NCI-H446 treated with DMSO at 0.1 percent for 48 hours (cell line): Measurements from ENCODE around the gene MYZAP.

ENCODE experiments used
- DNase-seq: peaks from one replicate; lab custom pipeline; 2025; lab: John Stamatoyannopoulos, UW

Gene MYZAP

DNA sequence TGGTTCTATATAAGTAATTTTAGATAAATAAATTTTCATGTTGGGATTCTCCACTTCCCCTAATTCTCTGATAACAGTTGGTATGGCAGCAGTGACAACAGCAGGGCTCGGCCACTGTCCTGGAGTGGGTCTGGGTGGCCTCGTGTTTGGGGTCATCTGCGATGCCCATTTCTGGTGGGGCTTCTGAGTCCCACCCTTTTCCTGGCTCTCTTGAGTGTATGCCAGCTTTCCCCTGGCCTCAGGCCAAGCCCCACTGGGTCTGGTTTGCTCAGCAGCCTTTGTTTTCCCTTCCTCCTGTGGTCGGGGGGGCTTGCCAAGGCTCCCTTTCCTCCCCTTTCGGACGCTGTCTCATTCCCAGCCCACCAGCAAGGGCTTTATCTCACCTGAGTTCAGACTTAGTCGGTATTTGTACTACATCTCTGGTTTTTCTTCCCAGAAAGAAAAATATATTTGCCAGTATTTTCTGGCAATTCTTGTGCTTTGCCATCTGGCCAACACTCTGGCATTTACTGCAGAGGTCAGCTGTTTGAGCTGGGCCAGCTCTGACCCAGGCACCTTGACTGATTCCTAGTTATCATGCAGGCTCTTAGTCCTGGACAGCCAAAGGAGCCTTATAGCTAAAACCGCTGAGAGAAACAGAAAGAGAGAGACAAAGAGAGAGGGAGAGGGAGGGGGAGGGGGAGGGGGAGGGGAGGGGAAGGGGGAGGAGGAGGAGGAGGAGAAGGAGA lies 35.2 kb downstream of the MYZAP start:
- DNase-seq: no peak

DNA sequence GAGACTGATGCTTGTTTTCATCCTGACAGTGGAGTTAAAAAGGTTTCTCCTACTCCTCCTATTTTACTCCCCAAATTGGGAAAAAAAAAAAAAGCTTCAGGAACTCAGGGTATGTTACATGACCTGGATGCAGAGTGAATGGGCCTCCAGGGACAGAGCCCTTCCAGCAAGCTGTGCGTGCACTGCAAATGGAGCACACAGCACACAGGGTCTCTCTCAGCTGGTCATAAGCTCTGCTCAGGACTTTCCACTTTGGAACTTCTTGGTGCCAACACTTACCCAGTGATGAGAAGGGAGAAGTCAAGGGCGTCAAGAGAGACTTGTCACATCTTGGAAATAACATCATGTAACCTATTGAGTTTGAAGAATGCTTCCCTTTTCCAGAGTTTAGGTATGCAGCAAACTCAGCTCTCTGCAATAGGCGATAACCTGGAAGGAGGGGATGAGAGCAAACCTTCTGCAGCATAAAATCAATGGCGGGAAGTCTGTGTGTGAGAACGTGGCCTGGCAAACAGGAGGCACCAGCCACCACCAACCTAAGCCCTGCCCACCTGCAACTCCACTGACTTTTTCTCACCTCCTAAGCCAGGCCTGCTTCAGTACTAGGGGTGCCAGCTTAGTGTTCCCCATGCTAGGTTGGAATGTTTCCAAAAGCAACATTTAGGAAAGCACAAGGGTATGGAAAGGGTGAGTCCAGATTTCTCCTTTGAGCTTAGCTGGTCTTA lies 39.8 kb downstream of the MYZAP start:
- DNase-seq: no peak

DNA sequence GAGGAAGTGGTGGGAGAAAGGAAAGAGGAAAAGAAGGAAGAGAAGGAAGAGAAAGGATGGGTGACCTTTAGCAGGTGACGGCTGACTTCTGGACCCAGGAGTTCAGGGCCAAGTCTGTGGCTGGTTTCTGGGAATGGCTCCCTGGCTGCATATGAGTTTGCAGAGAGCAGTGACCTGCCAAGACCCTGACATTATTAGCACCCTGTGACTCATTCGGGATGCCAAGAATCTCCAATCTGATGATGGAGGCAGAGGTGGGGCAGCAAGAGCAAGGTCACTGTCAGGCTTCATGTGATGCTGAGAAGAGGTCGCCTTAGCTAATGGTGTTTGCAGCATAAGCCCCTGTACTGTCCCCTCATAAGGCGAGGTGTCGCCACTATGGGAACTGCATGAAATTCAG lies 42.6 kb downstream of the MYZAP start:
- no peak for DNase-seq

DNA sequence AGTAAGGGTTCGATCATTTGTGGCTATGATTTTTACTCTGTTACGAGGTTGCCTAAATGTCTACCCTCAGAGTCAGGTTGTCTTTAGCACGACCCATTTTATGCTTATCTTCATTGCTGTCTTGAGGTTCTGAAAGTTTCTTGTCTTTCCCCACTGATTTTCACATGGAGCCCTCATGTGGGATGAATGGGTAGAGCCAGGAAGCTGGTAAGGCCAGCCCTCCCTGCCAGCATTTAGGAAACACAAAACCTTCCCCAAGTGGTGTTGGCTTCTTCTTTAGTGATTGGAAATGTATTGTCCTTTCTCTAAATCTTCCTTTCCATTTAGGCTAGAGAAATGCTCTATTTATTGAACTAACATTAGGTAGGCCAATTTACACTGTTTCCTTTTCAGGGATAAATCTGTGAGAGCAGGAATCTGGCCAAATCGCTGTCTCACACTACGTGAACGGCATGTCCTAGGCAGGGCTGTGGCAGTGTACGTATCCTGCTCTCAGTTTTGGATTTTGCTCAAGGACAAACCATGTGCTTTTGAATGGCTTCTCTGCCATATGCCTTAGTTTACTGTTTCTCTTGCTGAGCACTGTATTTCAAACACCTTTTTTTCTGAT lies 43.7 kb downstream of the MYZAP start:
- no peak for DNase-seq

DNA sequence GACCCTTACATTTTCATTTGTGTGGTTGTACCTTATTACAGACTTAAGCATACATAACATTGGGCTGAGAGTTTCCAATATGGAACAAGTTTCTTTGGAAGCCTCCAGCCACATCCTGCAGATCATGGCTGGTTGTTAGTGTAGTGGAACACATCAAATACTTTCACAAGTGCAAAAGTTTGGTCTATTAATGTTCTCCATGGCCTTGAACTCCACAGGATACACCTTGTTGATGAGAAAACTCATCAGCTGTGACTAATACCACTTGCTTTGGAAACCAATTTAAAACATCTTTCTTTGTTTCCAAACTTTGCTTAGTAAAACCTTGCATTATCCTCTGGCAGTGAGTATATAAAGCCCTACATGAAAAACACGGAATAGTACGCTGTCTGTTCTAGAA lies 46.1 kb downstream of the MYZAP start:
- DNase-seq: no peak

DNA sequence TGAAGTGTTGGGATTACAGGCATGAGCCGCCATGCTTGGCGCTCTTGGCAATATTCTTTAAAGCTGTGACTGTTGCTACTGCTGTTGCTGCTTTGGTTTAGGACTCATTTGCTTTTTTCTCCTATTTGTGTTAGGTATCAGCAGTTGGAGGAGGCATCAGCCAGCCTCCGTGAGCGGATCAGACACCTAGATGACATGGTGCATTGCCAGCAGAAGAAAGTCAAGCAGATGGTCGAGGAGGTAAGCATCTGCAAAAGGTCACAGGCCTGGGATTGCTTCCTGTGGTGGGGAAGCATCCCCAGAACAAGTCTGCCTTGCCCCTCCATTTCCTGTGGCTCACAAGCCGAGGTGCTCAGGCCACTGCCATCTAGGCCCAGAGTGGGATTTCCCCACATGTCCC lies 47.6 kb downstream of the MYZAP start:
- DNase-seq: no peak

DNA sequence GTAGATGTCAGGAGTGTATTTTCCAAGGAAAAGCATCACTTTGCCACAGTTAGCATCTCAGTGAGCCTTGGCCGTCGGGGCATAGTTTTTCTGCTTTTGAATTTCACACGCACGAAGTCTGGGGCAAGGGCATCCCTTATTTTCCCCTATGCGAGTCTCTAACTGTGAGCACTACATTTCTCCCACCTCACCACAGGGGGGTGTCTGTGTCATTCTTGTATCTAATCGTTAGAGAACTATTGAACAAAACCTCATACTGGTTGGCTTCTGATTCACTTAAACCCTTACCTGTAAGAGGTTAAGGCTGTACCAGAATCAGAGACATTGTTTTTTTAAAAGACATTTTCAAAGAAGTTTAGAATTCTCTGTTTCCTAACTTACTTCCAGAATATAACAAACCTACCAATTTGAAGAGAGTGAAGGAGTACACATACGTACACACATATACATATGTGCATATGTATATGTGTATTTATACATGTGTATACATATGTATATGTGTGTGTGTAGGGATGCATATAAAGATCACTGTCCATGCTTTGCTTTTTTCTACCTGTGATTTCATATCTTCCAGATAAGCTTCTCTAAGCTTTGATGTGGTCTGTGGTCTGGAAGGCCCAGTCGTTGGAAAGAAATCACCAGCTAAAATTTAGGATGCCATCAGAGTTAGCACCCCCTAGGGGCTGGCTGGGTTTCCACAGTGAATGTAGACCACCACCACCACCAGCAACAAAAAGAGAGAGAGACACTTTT lies 49.4 kb downstream of the MYZAP start:
- no peak for DNase-seq

DNA sequence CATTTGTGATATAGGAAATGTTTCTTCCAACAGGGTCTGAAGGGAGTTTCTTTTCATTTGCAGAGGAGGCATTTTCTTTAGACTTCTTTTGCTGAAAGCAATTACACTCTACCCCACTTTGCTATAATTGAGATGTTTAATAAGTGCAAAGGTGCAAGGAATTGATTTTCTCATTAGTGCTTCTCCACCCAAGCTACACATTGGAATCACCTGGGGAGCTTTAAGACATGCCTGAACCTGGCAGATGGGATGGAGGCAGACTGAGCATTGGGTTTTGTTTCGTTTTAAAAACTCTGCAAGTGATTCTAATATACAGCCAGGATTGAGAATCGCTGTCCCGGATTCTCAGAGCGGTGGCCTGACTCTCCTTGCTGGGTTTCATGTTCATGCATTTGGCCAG lies 52.1 kb downstream of the MYZAP start:
- DNase-seq: no peak

DNA sequence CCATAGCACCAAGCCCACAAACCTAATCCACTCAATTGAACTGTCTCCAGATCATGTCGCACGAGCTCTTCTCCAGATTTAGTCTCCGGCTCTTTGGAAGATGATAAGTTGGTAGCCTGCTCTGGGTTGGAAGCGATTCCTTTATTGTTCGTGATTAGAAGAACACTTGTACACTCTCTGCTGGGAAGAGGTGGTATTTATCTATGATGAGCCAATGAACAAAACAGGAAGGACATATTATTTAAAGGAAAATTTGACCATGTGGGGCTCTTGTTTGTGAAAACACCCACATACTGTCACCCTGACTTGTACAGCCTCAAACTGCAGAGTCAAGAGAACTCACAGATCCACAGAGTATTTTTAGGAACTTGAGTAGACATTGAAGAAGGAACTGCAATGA lies 54.4 kb downstream of the MYZAP start:
- DNase-seq: no peak

DNA sequence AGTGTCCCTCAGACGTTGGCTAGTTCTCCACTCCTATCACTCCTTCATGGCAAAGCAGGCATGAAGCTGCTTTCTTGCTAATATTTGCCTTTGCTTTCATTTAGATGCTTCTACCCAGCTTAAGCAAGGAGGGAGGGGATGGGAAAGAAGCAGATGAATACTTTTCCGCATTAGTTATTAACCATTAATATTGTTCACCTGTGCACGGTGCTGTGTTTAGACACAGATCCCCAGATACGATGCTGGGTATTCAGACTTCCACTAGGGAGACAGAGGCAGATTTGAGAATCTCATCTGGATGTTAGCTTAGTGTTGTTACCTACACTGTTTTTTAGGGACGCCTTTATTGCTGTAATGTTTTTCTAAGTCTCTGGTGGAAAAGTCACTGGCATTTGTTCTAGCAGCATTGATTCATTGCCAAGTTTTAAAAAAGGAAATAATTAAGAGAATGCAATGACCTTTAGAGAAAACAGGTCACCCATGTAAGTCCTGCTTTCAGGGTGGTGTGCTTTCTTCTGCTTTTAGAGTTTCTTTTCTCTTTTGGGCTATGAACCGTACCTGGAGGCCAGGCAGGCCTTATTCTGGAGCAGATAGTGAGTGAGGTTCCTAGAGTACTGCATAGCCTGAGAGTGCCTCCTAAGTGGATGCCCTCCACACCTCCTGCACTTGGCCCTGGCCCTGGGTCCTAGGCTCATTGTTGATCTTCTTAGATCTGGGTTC lies 55.5 kb downstream of the MYZAP start:
- DNase-seq: no peak

DNA sequence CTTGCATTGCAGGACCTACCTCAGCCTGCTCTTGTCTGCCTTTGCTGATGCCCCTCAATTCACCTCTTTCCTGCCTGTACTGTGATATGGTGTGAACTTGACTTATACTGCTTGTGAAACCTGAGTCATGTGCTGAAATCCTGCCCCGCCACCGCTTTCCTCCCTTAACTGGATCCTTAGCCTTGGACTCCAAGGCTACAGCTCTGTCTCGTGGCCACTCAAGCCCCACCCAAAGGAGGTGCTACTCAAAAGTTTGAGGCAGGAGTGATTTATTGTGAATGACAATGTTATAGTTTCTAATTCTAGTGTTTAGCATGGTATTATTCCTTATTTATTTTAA lies 56.1 kb downstream of the MYZAP start:
- no peak for DNase-seq

DNA sequence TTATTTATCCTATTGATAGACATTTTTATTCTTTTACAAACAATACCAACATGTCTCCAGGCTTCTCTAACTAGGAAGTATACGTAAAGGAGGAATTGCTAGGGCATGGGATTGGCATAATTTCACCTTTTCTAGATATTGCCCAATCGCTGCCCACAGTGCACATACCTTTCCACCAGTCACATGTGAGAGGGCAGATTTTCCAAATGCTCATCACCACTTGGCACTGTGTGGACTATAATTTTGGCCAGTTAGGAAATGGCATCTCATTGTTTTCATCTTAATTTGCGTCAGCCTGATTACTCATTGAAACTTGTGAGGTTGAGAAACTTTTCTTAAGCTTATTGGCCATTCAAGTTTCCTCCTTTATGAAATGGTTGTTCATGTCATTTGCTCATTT lies 57.4 kb downstream of the MYZAP start:
- no peak for DNase-seq

DNA sequence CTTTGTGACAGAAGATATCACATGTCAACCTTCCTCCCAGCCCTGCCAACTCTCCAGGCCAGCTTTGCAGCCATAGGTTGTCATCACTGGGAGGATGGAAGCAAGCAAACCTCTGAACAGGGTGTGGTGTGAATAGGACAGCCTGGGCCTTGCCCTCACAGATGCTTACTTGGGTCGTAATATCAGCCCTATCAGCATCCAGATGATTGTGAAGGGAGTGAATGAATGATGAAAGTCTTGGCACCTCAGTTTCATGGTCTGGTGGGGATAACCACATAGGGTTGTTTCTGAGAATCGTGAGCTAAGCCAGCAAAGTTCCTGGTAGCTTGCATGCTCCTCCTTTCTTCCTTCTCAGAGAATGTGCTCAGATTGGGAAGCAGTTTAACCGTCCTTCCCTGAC lies 59.7 kb downstream of the MYZAP start:
- no peak for DNase-seq

DNA sequence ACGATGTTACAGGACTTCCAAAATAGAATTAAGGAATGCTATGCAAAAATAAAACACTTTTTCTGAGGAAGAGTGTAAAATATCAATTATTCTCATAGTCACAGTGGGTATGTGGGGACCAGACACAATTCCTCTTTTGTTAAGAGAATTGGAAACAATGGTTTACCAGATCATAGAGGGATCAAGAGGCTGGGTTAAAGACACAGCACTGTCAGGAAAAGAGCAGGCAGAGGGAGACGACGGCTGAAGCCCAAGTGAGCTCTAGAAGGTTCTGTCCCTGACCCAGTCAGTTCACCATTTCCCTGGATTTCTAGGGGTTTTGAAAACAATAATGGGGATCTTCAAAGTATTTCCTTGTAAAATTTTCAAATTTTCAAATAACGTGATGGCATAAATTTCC lies 60.8 kb downstream of the MYZAP start:
- no peak for DNase-seq

DNA sequence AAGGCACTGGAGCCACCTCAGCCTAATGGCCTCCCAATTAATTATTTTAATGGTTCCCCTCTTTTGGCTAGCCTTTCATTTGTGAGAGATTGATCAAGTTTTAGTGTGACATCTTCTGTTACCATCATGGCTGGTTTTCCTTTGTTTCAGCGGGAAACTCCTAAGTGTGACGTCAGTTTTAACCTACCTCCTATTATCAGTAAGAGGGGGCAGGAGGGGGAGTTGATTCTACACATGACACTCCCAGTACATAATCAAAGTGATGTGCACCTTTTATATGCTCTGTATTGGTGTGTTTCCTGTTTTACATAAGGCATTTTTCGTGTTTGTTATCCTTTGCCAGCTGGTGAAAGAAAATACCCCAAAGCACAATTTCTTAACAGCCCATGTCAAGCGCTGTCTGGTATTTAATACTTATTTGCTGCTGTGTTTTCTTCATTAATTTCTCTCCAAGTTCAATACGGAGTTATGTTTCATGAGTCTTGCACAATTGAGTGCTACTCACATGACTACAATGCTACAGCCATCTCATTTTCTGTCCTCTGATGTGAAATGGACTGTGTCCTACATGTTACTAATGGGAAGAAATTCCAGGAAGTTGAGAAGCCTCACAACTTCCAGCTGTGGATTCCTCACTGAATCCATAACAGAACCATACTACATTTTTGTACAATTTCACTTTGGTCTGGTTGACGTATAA lies 62.6 kb downstream of the MYZAP start:
- no peak for DNase-seq

DNA sequence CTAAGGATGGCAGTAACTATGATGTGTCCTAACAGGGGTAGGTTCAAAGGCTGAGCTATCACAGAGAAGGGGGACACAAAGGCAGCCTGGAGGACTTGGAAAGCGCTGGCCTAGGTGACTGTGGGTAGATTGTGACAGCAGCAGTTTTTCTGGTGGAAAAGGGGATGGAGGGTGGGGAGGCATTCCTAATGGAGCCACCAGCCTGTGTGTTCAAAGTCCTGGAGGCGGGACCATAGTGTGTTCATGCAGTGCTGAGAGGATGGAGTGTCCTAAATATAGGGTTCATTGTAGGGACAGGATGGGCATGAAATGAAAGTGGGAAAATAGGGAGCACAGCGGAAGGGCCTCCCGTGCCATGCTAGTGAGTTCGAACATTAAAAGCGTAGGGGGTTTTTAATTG lies 63.3 kb downstream of the MYZAP start:
- no peak for DNase-seq

DNA sequence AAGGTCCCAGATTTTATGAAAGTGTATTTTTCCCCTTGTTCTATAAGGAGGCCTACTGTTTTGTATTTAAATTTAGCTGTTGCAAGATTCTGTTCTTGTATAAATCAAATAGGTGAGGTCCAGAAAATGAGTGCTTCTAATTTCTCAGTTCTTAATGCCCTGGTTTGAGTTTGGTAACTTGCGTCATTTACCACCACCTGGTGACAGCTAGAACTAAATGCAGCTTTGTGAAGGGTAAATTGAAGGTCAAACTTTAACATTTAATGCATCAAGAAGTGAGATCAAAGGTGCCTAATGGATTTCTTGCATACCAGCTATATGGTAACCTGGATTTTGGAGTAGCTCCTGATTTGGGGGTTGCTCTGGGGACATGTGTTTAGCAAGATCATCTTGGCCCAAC lies 64.1 kb downstream of the MYZAP start:
- no peak for DNase-seq

DNA sequence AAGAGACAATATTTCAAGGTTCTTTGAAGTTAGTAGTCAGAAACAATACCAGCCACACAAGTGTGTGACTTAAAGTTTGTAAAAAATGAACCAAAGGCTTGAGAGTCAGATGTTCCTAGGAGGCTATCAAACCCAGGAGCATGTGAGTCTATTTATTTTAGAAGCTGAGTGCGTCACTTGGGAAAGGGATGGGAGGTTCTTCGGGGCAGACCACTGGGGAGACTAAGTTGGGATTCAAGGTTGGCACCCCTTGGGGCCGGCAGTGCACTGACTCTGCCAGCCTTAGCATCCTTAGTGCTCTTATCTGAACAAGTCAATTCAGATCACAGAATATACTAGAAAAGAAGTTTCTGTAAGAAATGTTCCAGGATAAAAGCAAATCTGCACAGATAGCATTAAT lies 64.7 kb downstream of the MYZAP start:
- DNase-seq: no peak

DNA sequence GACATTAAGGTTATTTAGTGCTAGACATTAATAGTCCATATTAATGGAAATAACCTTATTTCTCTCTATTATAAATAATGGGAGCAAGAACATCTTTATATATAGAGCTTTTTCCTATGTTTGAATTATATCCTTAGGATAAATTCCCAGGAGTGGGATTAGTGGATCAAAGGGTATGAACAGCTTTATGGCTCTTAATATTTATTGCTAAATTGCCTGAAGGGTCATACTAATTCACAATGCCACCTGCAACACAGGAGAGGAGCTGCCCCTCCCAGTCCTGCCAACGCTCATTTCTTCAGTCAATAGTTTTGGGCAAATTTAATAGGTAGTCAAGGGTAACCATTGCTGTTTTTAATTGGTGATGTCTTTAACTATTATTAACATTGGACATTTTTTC lies 65.9 kb downstream of the MYZAP start:
- DNase-seq: no peak

DNA sequence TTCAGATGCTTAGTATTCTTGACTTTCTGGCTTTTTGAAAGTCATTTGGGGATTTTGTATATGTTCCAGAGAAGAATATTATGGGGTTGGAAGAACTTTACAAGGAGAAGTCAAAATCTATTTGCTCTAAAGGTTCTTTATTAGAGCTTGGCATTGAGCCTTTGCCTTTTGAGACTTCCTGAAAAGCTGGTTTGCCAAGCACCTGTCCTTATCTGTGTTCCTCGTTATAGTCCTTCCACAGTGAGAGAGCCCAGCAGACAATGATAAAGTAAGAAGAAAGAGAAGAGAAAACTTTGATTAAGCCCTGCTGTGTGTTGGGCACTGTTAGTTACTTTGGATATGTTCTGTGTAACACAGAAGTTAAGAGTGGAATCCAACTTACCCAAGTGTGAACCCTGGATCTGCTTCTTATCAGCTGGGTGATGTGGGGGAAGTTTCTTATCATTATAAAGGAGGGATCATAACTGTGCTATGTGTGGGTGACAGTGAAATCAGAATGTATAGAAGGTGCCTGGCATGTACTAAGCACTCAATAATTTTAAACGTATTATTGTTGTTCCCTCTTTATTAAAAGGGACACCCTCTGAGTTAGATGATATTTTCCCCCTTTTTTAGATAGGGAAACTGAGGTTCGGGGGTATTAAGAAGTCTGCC lies 70.5 kb downstream of the MYZAP start:
- no peak for DNase-seq

DNA sequence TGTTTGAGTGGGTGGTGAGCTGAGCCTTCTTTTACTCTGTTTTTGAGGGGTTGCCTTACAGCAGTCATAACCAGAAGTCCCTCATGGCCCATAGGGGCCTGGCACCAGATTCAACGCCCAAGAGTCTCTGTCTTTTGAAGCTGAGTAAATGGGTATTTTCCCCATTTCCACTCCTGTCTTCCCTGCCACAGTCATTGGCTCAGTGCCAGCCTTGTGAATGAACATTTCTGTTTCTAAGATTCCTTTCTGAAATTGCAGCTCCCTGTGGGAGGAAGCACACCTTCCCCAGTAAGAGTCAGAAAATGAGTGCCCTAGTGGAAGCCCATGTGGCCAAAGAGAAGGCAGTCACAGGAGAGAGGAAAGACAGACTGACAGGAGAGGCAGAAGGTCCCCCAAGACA lies 71.1 kb downstream of the MYZAP start:
- DNase-seq: no peak
